ENCODE data around the gene PYDC2.

Gene PYDC2

GRCh38 chr3:191461113-191461595, at the start of gene PYDC2:
TSS of gene PYDC2 (plus strand) at chr3:191461163. CDS start at chr3:191461163, 0 bp downstream.
- no peak for DNase-seq

GRCh38 chr3:191412759-191413158, 48.2 kb upstream of the PYDC2 start:
- DNase-seq, result no peak

GRCh38 chr3:191414286-191414685, 46.7 kb upstream of the PYDC2 start:
- DNase-seq, result no peak

- peak; percentile 2 for DNase-seq
Measured at GRCh38 chr3:191414732-191415131, 46.2 kb upstream of the PYDC2 start.

- DNase-seq, result no peak
Measured at GRCh38 chr3:191415566-191415965, 45.4 kb upstream of the PYDC2 start.

GRCh38 chr3:191417457-191417729, 43.6 kb upstream of the PYDC2 start:
- no peak for DNase-seq

- DNase-seq, result no peak
Measured at GRCh38 chr3:191420771-191421170, 40.2 kb upstream of the PYDC2 start.

- no peak for DNase-seq
Measured at GRCh38 chr3:191424881-191425280, 36.1 kb upstream of the PYDC2 start.

- no peak for DNase-seq
Measured at GRCh38 chr3:191425322-191425734, 35.6 kb upstream of the PYDC2 start.

- DNase-seq, result no peak
Measured at GRCh38 chr3:191426311-191426710, 34.7 kb upstream of the PYDC2 start.

- DNase-seq, result no peak
Measured at GRCh38 chr3:191428177-191428576, 32.8 kb upstream of the PYDC2 start.

GRCh38 chr3:191430103-191430502, 30.9 kb upstream of the PYDC2 start:
- DNase-seq, result no peak

- DNase-seq, result no peak
Measured at GRCh38 chr3:191431160-191431822, 29.7 kb upstream of the PYDC2 start.

- DNase-seq, result no peak
Measured at GRCh38 chr3:191432162-191432561, 28.8 kb upstream of the PYDC2 start.

GRCh38 chr3:191434024-191434423, 26.9 kb upstream of the PYDC2 start:
- no peak for DNase-seq

- no peak for DNase-seq
Measured at GRCh38 chr3:191435981-191436380, 25.0 kb upstream of the PYDC2 start.

- DNase-seq, result no peak
Measured at GRCh38 chr3:191438150-191438814, 22.7 kb upstream of the PYDC2 start.

- DNase-seq, result no peak
Measured at GRCh38 chr3:191440532-191440931, 20.4 kb upstream of the PYDC2 start.

GRCh38 chr3:191441687-191442086, 19.3 kb upstream of the PYDC2 start:
- DNase-seq, result no peak

GRCh38 chr3:191444569-191444968, 16.4 kb upstream of the PYDC2 start:
- no peak for DNase-seq

- DNase-seq, result no peak
Measured at GRCh38 chr3:191449256-191449655, 11.7 kb upstream of the PYDC2 start.

GRCh38 chr3:191455257-191455952, 5.6 kb upstream of the PYDC2 start:
- DNase-seq, result no peak

GRCh38 chr3:191460360-191460759, 603 bp upstream of the PYDC2 start:
- no peak for DNase-seq

- no peak for DNase-seq
Measured at GRCh38 chr3:191470080-191470479, 9.1 kb downstream of the PYDC2 start.
